ENCODE data around the gene ONECUT2. TPM values are rescaled to one million over a fixed set of nuclear protein-coding genes. Genes with fewer than 3 reads are reported as not detected.

The ONECUT2 gene
- total RNA-seq, 4 donors from 2014 or later, result under 0.01 to 0.06 (median under 0.01) TPM; not detected in 1

GRCh38 chr18:57428221-57429150 lies 6.7 kb upstream of the ONECUT2 start:
- no peak for DNase-seq (ENCODE audit: extremely low spot score)
- TF ChIP-seq CTCF (IDR thresholded peaks at IDR 0.05), result no peak
- WGBS, result 21% methylated on average over 12 of the region's 99 CpGs
- peaks cover 0 to 18% (median 6%) of the 10 kb centered on the region in 4 donors for H3K9me3 ChIP-seq
- peak overlapping the region; percentile 37 to 49 (median 44) for H3K4me3 ChIP-seq
- H3K27ac ChIP-seq (replicated peaks in 1 of 4), result no peak overlapping the region
- intact Hi-C loops (cut with DNase I), result no loop called here
- no peaks in the 10 kb centered on the region for H3K36me3 ChIP-seq
- H3K4me1 ChIP-seq, result peaks cover 0 to 31% (median 25%) of the 10 kb centered on the region in 4 donors
- peaks cover 12 to 94% (median 69%) of the 10 kb centered on the region in 4 donors for H3K27me3 ChIP-seq

GRCh38 chr18:57429167-57430078 lies 5.8 kb upstream of the ONECUT2 start:
- Histone ChIP-seq H3K36me3 (no peaks in the 10 kb centered on the region), H3K4me3 (peak overlapping the region in 2 of 4 donors; percentile 8 to 18), H3K27me3 (peaks cover 12 to 100% (median 79%) of the 10 kb centered on the region in 4 donors), H3K4me1 (peaks cover 7 to 40% (median 31%) of the 10 kb centered on the region in 4 donors), H3K27ac (replicated peaks in 1 of 4) (no peak overlapping the region), H3K9me3 (peaks cover 0 to 18% (median 6%) of the 10 kb centered on the region in 4 donors)
- TF ChIP-seq POLR2AphosphoS5 (IDR thresholded peaks at IDR 0.05) (no peak), POLR2A (IDR thresholded peaks at IDR 0.05; ENCODE audit: low read depth) (no peak), EP300 (IDR thresholded peaks at IDR 0.05) (no peak), CTCF (IDR thresholded peaks at IDR 0.05) (no peak)
- no peak for DNase-seq (ENCODE audit: extremely low spot score)
- intact Hi-C loops (cut with DNase I), result no loop called here
- 11% methylated on average over 22 of the region's 22 CpGs for WGBS

GRCh38 chr18:57430079-57431001 lies 4.8 kb upstream of the ONECUT2 start:
- H3K36me3 ChIP-seq, result no peaks in the 10 kb centered on the region
- TF ChIP-seq EP300 (IDR thresholded peaks at IDR 0.05) (no peak), POLR2A (IDR thresholded peaks at IDR 0.05; ENCODE audit: low read depth) (no peak), CTCF (IDR thresholded peaks at IDR 0.05) (no peak), POLR2AphosphoS5 (IDR thresholded peaks at IDR 0.05) (no peak)
- H3K9me3 ChIP-seq, result peaks cover 0 to 18% (median 6%) of the 10 kb centered on the region in 4 donors
- no peak overlapping the region for H3K27ac ChIP-seq (replicated peaks in 1 of 4)
- no peak for DNase-seq (ENCODE audit: extremely low spot score)
- intact Hi-C loops (cut with DNase I), result no loop called here
- H3K4me1 ChIP-seq, result peaks cover 9 to 49% (median 40%) of the 10 kb centered on the region in 4 donors
- 7% methylated on average over 34 of the region's 34 CpGs for WGBS
- H3K27me3 ChIP-seq, result peaks cover 12 to 100% (median 82%) of the 10 kb centered on the region in 4 donors
- peak overlapping the region in 2 of 4 donors; percentile 8 to 18 for H3K4me3 ChIP-seq

- TF ChIP-seq POLR2A (IDR thresholded peaks at IDR 0.05; ENCODE audit: low read depth) (no peak), EP300 (IDR thresholded peaks at IDR 0.05) (no peak)
- no peak overlapping the region for H3K27ac ChIP-seq (replicated peaks in 1 of 4)
- H3K36me3 ChIP-seq, result no peaks in the 10 kb centered on the region
- peaks cover 12 to 97% (median 82%) of the 10 kb centered on the region in 4 donors for H3K27me3 ChIP-seq
- H3K9me3 ChIP-seq, result peaks cover 0 to 18% (median 6%) of the 10 kb centered on the region in 4 donors
- DNase-seq (ENCODE audit: extremely low spot score), result no peak
- no peak overlapping the region for H3K4me3 ChIP-seq
- WGBS, result 11% methylated on average over 10 of the region's 10 CpGs
- intact Hi-C loops (cut with DNase I), result no loop called here
- peaks cover 9 to 53% (median 43%) of the 10 kb centered on the region in 4 donors for H3K4me1 ChIP-seq
Measured at GRCh38 chr18:57431002-57431382, 4.2 kb upstream of the ONECUT2 start.

Data from esophagus muscularis mucosa (tissue), 4 donors.